Measurements from ENCODE around the gene TEX52. TPM values are rescaled to one million over a fixed set of nuclear protein-coding genes. Genes with fewer than 3 reads are reported as not detected.

Gene TEX52
- total and polyA plus RNA-seq, 2 experiments from 2014 or later = not detected

DNA sequence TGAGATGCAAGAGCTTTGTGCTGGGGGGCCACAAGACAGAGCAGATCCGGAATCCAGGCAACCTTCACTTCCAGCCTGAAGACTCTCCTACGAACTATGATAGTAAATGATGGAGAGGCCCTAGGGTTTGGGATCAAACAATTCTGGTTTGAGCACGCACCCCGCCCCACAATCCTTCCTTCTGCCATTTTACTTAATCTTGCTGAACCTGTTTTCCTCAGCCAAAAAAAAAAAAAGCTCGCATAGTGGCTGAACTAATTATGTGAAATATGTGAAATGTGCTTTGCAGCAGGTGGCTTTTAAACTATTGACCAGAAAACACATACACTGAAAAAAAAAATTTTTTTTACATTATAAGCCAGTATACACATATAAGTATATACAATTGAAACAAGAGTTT is 45.0 kb downstream of the TEX52 start:
- TF ChIP-seq, protein P1, sequence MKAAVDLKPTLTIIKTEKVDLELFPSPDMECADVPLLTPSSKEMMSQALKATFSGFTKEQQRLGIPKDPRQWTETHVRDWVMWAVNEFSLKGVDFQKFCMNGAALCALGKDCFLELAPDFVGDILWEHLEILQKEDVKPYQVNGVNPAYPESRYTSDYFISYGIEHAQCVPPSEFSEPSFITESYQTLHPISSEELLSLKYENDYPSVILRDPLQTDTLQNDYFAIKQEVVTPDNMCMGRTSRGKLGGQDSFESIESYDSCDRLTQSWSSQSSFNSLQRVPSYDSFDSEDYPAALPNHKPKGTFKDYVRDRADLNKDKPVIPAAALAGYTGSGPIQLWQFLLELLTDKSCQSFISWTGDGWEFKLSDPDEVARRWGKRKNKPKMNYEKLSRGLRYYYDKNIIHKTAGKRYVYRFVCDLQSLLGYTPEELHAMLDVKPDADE (IDR thresholded peaks at IDR 0.05) = no peak
- TF ChIP-seq, protein P2, sequence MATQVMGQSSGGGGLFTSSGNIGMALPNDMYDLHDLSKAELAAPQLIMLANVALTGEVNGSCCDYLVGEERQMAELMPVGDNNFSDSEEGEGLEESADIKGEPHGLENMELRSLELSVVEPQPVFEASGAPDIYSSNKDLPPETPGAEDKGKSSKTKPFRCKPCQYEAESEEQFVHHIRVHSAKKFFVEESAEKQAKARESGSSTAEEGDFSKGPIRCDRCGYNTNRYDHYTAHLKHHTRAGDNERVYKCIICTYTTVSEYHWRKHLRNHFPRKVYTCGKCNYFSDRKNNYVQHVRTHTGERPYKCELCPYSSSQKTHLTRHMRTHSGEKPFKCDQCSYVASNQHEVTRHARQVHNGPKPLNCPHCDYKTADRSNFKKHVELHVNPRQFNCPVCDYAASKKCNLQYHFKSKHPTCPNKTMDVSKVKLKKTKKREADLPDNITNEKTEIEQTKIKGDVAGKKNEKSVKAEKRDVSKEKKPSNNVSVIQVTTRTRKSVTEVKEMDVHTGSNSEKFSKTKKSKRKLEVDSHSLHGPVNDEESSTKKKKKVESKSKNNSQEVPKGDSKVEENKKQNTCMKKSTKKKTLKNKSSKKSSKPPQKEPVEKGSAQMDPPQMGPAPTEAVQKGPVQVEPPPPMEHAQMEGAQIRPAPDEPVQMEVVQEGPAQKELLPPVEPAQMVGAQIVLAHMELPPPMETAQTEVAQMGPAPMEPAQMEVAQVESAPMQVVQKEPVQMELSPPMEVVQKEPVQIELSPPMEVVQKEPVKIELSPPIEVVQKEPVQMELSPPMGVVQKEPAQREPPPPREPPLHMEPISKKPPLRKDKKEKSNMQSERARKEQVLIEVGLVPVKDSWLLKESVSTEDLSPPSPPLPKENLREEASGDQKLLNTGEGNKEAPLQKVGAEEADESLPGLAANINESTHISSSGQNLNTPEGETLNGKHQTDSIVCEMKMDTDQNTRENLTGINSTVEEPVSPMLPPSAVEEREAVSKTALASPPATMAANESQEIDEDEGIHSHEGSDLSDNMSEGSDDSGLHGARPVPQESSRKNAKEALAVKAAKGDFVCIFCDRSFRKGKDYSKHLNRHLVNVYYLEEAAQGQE (IDR thresholded peaks at IDR 0.05; ENCODE audit: unreplicated experiment) = no peak
- no peak for TF ChIP-seq STAT1 (IDR thresholded peaks at IDR 0.05; ENCODE audit: unreplicated experiment)
- no peak for TF ChIP-seq ZNF114 (CRISPR knock-in tag; IDR thresholded peaks at IDR 0.05)
- no peak for TF ChIP-seq NANOG (IDR thresholded peaks at IDR 0.05; ENCODE audit: borderline replicate concordance)
- TF ChIP-seq EZH2 (IDR thresholded peaks at IDR 0.05; ENCODE audit: low read depth, unreplicated experiment) = no peak
- TF ChIP-seq, protein P3, sequence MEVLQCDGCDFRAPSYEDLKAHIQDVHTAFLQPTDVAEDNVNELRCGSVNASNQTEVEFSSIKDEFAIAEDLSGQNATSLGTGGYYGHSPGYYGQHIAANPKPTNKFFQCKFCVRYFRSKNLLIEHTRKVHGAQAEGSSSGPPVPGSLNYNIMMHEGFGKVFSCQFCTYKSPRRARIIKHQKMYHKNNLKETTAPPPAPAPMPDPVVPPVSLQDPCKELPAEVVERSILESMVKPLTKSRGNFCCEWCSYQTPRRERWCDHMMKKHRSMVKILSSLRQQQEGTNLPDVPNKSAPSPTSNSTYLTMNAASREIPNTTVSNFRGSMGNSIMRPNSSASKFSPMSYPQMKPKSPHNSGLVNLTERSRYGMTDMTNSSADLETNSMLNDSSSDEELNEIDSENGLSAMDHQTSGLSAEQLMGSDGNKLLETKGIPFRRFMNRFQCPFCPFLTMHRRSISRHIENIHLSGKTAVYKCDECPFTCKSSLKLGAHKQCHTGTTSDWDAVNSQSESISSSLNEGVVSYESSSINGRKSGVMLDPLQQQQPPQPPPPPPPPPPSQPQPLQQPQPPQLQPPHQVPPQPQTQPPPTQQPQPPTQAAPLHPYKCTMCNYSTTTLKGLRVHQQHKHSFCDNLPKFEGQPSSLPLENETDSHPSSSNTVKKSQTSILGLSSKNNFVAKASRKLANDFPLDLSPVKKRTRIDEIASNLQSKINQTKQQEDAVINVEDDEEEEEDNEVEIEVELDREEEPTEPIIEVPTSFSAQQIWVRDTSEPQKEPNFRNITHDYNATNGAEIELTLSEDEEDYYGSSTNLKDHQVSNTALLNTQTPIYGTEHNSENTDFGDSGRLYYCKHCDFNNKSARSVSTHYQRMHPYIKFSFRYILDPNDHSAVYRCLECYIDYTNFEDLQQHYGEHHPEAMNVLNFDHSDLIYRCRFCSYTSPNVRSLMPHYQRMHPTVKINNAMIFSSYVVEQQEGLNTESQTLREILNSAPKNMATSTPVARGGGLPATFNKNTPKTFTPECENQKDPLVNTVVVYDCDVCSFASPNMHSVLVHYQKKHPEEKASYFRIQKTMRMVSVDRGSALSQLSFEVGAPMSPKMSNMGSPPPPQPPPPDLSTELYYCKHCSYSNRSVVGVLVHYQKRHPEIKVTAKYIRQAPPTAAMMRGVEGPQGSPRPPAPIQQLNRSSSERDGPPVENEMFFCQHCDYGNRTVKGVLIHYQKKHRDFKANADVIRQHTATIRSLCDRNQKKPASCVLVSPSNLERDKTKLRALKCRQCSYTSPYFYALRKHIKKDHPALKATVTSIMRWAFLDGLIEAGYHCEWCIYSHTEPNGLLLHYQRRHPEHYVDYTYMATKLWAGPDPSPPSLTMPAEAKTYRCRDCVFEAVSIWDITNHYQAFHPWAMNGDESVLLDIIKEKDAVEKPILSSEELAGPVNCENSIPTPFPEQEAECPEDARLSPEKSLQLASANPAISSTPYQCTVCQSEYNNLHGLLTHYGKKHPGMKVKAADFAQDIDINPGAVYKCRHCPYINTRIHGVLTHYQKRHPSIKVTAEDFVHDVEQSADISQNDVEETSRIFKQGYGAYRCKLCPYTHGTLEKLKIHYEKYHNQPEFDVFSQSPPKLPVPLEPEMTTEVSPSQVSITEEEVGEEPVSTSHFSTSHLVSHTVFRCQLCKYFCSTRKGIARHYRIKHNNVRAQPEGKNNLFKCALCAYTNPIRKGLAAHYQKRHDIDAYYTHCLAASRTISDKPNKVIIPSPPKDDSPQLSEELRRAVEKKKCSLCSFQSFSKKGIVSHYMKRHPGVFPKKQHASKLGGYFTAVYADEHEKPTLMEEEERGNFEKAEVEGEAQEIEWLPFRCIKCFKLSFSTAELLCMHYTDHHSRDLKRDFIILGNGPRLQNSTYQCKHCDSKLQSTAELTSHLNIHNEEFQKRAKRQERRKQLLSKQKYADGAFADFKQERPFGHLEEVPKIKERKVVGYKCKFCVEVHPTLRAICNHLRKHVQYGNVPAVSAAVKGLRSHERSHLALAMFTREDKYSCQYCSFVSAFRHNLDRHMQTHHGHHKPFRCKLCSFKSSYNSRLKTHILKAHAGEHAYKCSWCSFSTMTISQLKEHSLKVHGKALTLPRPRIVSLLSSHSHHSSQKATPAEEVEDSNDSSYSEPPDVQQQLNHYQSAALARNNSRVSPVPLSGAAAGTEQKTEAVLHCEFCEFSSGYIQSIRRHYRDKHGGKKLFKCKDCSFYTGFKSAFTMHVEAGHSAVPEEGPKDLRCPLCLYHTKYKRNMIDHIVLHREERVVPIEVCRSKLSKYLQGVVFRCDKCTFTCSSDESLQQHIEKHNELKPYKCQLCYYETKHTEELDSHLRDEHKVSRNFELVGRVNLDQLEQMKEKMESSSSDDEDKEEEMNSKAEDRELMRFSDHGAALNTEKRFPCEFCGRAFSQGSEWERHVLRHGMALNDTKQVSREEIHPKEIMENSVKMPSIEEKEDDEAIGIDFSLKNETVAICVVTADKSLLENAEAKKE (CRISPR knock-in tag; IDR thresholded peaks at IDR 0.05) = no peak
- no peak for TF ChIP-seq CREB1 (CRISPR knock-in tag; IDR thresholded peaks at IDR 0.05; ENCODE audit: low read depth)
- no peak for TF ChIP-seq CTCF (conservative IDR thresholded peaks at IDR 0.05; ENCODE audit: low read depth in 2 of 2)
- no peak for TF ChIP-seq POLR2AphosphoS5 (IDR thresholded peaks at IDR 0.05; ENCODE audit: low read depth)
- TF ChIP-seq EZH2phosphoT487 (IDR thresholded peaks at IDR 0.05; ENCODE audit: unreplicated experiment) = no peak
- TF ChIP-seq ZNF331 (CRISPR knock-in tag; IDR thresholded peaks at IDR 0.05; ENCODE audit: low read depth) = no peak
- TF ChIP-seq JUNB (IDR thresholded peaks at IDR 0.05; ENCODE audit: unreplicated experiment) = no peak
- Histone ChIP-seq H3K79me2 (replicated peaks; ENCODE audit: insufficient read depth) (peaks cover 31% of the 10 kb centered on the region), H3K4me1 (ENCODE audit: insufficient read depth) (no peaks in the 10 kb centered on the region), H3K4me2 (peak overlapping the region; percentile 51), H2AFZ (no peak overlapping the region), H3K4me3 (peak overlapping the region; percentile 3; the same call in 1 of the 2 replicates), H3K9me2 (ENCODE audit: insufficient read depth) (no peaks in the 10 kb centered on the region), H3K27ac (ENCODE audit: low read depth) (peak overlapping the region; percentile 10), H3K36me3 (ENCODE audit: insufficient read depth) (0 out of 2 replicates have a peak, but pooled peaks cover 6% of the 10 kb centered on the region), H3K27me3 (ENCODE audit: insufficient read depth) (no peaks in the 10 kb centered on the region), H3F3A (replicated peaks; ENCODE audit: low read depth) (no peaks in the 10 kb centered on the region; the same call in 1 of the 2 replicates), H4K20me1 (replicated peaks; ENCODE audit: insufficient read depth) (no peaks in the 10 kb centered on the region)
- Mint-ChIP-seq H3K4me3 (peak overlapping the region; percentile 22), H3K27ac (peak overlapping the region; percentile 20), H3K36me3 (ENCODE audit: low read depth) (peaks cover 10% of the 10 kb centered on the region), H3K27me3 (ENCODE audit: insufficient read depth, low read depth, poor library complexity) (peaks cover 6% of the 10 kb centered on the region), H3K4me1 (peaks cover 12% of the 10 kb centered on the region), H3K9me3 (no peaks in the 10 kb centered on the region)
- ATAC-seq (no peak), DNase-seq (ENCODE audit: low spot score) (no peak)

Data from GM23338 (cell line).